A549 (cell line): ENCODE data around the gene CLDN14. TPM values are rescaled to one million over a fixed set of nuclear protein-coding genes. Genes with fewer than 3 reads are reported as not detected.
A peak's percentile ranks its signal among the peaks of the same experiment; 100 is the strongest.

Source experiments
- ATAC-seq, 2 experiments: fragments of 200-7000 bp in 1 of 2; fragments of >200 bp in 1 of 2; cut with Nextera tagmentation in 1 of 2; cut with Tn5 transposase in 1 of 2; 3 replicates each; pipeline versions ENCODE4 v1.8.0 to v1.9.1; 2018 to 2020; ENCODE audit warnings: mild to moderate bottlenecking in 1 of 2, moderate library complexity in 1 of 2
- CTCF ChIA-PET: fragments of 300-600 bp; sonication (Branson Sonifier 250); formaldehyde crosslinking; extraction: SDS; loops from one replicate; lab custom pipeline; 2021; ENCODE audit warnings: antibody characterized with exemption, inconsistent platforms; lab: Yijun Ruan, JAX
- POLR2A ChIA-PET: fragments of 350-600 bp; formaldehyde crosslinking; extraction: SDS; loops from one replicate; lab custom pipeline; 2021; ENCODE audit warnings: antibody characterized with exemption, inconsistent platforms; lab: Yijun Ruan, JAX
- DNase-seq, 2 experiments: peaks; one replicate each; pipeline versions ENCODE4 v3.0.0 to v3.0.0-alpha.2; 2011 to 2016; ENCODE audit warnings: low read depth in 1 of 2, low spot score in 1 of 2
- FAIRE-seq: peaks from 2 replicates; lab custom pipeline; 2011; peaks lifted over from hg19 to GRCh38; lab: Jason Lieb, UNC
- H3K27ac ChIP-seq, 2 experiments: fragments of >200 bp; sonication (Bioruptor Twin); formaldehyde crosslinking; 3 replicates each; pipeline ENCODE4 v1.5.1; 2016 to 2017
- H3K4me1 ChIP-seq: fragments of >200 bp; sonication (Bioruptor Twin); formaldehyde crosslinking; 3 replicates; pipeline ENCODE4 v1.6.1; 2016
- H3K4me2 ChIP-seq: fragments of >200 bp; sonication (Bioruptor Twin); formaldehyde crosslinking; 3 replicates; pipeline ENCODE4 v1.6.1; 2016
- H3K4me3 ChIP-seq: fragments of >200 bp; sonication (Bioruptor Twin); formaldehyde crosslinking; 3 replicates; pipeline ENCODE4 v1.5.1; 2016
- H3K9me3 ChIP-seq: fragments of >200 bp; sonication (Bioruptor Twin); formaldehyde crosslinking; 3 replicates; pipeline ENCODE4 v1.6.1; 2016
- CEBPB ChIP-seq, 2 experiments: fragments of >200 bp in 1 of 2; sonication (Bioruptor Twin) in 1 of 2; formaldehyde crosslinking in 1 of 2; IDR thresholded peaks; 2 replicates each; pipeline ENCODE4 v1.6.1; 2012 to 2016
- CHD2 ChIP-seq: fragments of 150-350 bp; IDR thresholded peaks from 2 replicates; pipeline ENCODE4 v1.6.1; 2014; ENCODE audit warnings: low read length; ENCODE audit not compliant: partially characterized antibody
- EP300 ChIP-seq, 2 experiments: fragments of >200 bp; sonication (Bioruptor Twin); formaldehyde crosslinking; IDR thresholded peaks; 2 replicates in 1 of 2; 3 replicates in 1 of 2; pipeline ENCODE4 v1.6.1; 2016 to 2017
- ESRRA ChIP-seq: fragments of 150-350 bp; IDR thresholded peaks from 2 replicates; pipeline ENCODE4 v1.6.1; 2014; ENCODE audit warnings: mild to moderate bottlenecking, low read length, borderline replicate concordance
- FOXS1 ChIP-seq: fragments of 250-450 bp; sonication (Bioruptor Pico); IDR thresholded peaks from 2 replicates; pipeline ENCODE4 v1.5.0; 2020; ENCODE audit warnings: mild to moderate bottlenecking, moderate library complexity
- GATA3 ChIP-seq: IDR thresholded peaks from 2 replicates; pipeline ENCODE4 v1.6.1; 2012; ENCODE audit warnings: borderline replicate concordance
- HDAC2 ChIP-seq: fragments of 200-600 bp; sonication (generic); IDR thresholded peaks from 2 replicates; pipeline ENCODE4 v1.6.1; 2016
- HEYL ChIP-seq: fragments of 250-450 bp; sonication (Bioruptor Pico); IDR thresholded peaks from 2 replicates; pipeline ENCODE4 v1.8.0; 2021; ENCODE audit warnings: mild to moderate bottlenecking, moderate library complexity
- JUNB ChIP-seq: fragments of >200 bp; sonication (Bioruptor Twin); formaldehyde crosslinking; IDR thresholded peaks from 2 replicates; pipeline ENCODE4 v1.6.1; 2016
- KDM5A ChIP-seq: fragments of 200-600 bp; sonication (generic); IDR thresholded peaks from 2 replicates; pipeline ENCODE4 v1.6.1; 2016; ENCODE audit warnings: antibody characterized with exemption, mild to moderate bottlenecking
- MAZ ChIP-seq: fragments of 150-350 bp; IDR thresholded peaks from 2 replicates; pipeline ENCODE4 v1.6.1; 2014; ENCODE audit warnings: antibody characterized with exemption, low read depth, low read length, borderline replicate concordance
- NFE2L2 ChIP-seq: fragments of 150-350 bp; conservative IDR thresholded peaks from 2 replicates; pipeline ENCODE4 v1.6.1; 2014; ENCODE audit warnings: low read length
- POLR2A ChIP-seq: IDR thresholded peaks from 2 replicates; pipeline ENCODE4 v1.6.1; 2012; ENCODE audit warnings: mild to moderate bottlenecking, low read length
- RAD21 ChIP-seq, 2 experiments: fragments of >200 bp in 1 of 2; sonication (Bioruptor Twin) in 1 of 2; formaldehyde crosslinking in 1 of 2; IDR thresholded peaks in 1 of 2; conservative IDR thresholded peaks in 1 of 2; 2 replicates in 1 of 2; 3 replicates in 1 of 2; pipeline ENCODE4 v1.6.1; 2012 to 2018; ENCODE audit warnings: inconsistent platforms in 1 of 2
- RCOR1 ChIP-seq: fragments of 150-350 bp; IDR thresholded peaks from 2 replicates; pipeline ENCODE4 v1.6.1; 2014; ENCODE audit warnings: antibody characterized with exemption, low read length, low read depth
- TFCP2L1 ChIP-seq: fragments of 250-450 bp; sonication (Bioruptor Pico); IDR thresholded peaks from 2 replicates; pipeline ENCODE4 v1.5.0; 2021; ENCODE audit warnings: mild to moderate bottlenecking
- ZC3H11A ChIP-seq: fragments of 450-650 bp; IDR thresholded peaks from 2 replicates; pipeline ENCODE4 v1.6.1; 2014; ENCODE audit warnings: antibody characterized with exemption, mild to moderate bottlenecking
- ZNF302 ChIP-seq: fragments of 250-450 bp; sonication (Bioruptor Pico); IDR thresholded peaks from 2 replicates; pipeline ENCODE4 v1.9.0; 2021; ENCODE audit warnings: inconsistent platforms, mild to moderate bottlenecking, moderate library complexity
- WGBS: methylation state at CpG from one replicate; pipeline ENCODE4 v1.1.6; 2017; ENCODE audit errors: missing lambda C conversion rate; 5-methylcytosine and 5-hydroxymethylcytosine counted together
- polyA plus RNA-seq, 4 experiments: library from polyadenylated mRNA; depleted of rRNA in 3 of 4; stranded (reverse); fragments of >200 nt; fragmentation: RNase III in 1 of 4; extraction: RNeasy Plus Mini Kit Qiagen cat#74134 plus additional on column Dnase treatment in 1 of 4; gene quantifications; 2 replicates in 3 of 4; 3 replicates in 1 of 4; pipeline ENCODE4 v1.2.3, GENCODE V29; 2011 to 2017
- TF ChIP-seq, protein P1 (sequence below): fragments of 250-450 bp; sonication (Bioruptor Pico); IDR thresholded peaks from 2 replicates; pipeline ENCODE4 v1.5.0; 2021; ENCODE audit warnings: mild to moderate bottlenecking, moderate library complexity, borderline replicate concordance
- TF ChIP-seq, protein P2 (sequence below): IDR thresholded peaks from 2 replicates; pipeline ENCODE4 v1.6.1; 2012; ENCODE audit warnings: low read depth, borderline replicate concordance
- TF ChIP-seq, protein P3 (sequence below): fragments of >200 bp; sonication (Bioruptor Twin); formaldehyde crosslinking; IDR thresholded peaks from 3 replicates; pipeline ENCODE4 v1.5.1; 2016

Gene CLDN14
- polyA plus RNA-seq, 2 of the 4 experiments (the other 2 are of a cell fraction): not detected

DNA sequence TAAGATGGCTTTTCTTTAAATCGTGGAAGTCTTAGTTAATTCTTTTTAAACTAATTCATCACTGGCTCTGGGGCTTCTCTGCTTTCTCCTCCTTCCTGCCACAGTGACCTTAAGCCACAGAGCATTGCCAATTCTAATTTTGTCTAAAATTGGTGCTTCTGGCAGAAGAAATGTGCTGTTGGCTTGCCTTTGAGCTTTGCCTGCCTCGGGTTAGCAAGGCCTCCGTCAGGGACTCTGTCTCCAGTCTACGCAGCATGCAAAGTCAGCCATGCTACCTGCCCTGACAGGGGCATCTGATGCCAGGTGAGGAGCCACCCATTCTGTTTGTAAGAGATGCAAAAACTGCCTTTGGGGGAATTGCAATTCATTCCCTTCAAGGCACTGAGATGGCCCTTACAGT is 25.2 kb downstream of the CLDN14 start (continued):
- TF ChIP-seq MAZ (no peak), RCOR1 (no peak), EP300 (IDR thresholded peaks at IDR 0.05) (no peak)

DNA sequence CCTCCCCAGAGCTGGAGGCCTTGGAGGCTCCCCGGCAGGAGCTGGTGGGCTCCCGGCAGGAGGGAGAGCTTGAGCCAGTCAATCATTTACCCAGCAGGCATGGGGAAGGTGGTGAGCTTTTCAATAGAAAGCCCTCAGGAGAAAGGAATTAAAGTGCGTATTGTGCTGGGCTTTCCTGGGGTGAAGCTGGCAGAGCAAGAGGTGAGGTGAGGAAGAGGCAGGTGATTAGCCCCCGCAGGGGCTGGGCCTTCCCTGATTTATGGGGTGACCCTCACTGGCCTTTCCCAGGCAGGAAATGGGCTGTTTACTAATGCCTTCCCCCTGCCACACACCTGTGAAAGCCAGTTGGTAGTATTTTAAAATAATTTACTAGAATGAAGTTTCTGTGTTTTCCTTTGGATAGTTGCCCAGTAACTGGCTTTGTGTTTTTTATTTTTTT is 25.8 kb downstream of the CLDN14 start:
- 18% methylated on average over 4 of the region's 4 CpGs for WGBS
- FAIRE-seq (no peak), ATAC-seq (peak in 1 of 2 experiments; percentile 40; a peak in 3 of 6 replicates), DNase-seq (no peak)
- POLR2A ChIA-PET: interaction anchor here (0.8 to 1.6 kb wide), 2 partner anchors 16 to 24 kb away, joined by 4 to 9 read pairs; no protein-coding TSS in a partner anchor
- Histone ChIP-seq H3K9me3 (no peaks in the 10 kb centered on the region), H3K4me2 (peak overlapping the region; percentile 53; the same call in 2 of the 3 replicates), H3K4me3 (no peak overlapping the region), H3K27ac (peak overlapping the region; percentile 47 to 79; a peak in 4 of 6 replicates)
- no peak for TF ChIP-seq CHD2
- no peak for TF ChIP-seq HEYL (CRISPR knock-in tag)
- TF ChIP-seq, protein P1, sequence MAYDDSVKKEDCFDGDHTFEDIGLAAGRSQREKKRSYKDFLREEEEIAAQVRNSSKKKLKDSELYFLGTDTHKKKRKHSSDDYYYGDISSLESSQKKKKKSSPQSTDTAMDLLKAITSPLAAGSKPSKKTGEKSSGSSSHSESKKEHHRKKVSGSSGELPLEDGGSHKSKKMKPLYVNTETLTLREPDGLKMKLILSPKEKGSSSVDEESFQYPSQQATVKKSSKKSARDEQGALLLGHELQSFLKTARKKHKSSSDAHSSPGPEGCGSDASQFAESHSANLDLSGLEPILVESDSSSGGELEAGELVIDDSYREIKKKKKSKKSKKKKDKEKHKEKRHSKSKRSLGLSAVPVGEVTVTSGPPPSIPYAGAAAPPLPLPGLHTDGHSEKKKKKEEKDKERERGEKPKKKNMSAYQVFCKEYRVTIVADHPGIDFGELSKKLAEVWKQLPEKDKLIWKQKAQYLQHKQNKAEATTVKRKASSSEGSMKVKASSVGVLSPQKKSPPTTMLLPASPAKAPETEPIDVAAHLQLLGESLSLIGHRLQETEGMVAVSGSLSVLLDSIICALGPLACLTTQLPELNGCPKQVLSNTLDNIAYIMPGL: no peak
- no peak for TF ChIP-seq CEBPB (IDR thresholded peaks at IDR 0.05)
- TF ChIP-seq, protein P2, sequence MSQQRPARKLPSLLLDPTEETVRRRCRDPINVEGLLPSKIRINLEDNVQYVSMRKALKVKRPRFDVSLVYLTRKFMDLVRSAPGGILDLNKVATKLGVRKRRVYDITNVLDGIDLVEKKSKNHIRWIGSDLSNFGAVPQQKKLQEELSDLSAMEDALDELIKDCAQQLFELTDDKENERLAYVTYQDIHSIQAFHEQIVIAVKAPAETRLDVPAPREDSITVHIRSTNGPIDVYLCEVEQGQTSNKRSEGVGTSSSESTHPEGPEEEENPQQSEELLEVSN: no peak
- no peak for TF ChIP-seq EP300 (IDR thresholded peaks at IDR 0.05)
- TF ChIP-seq HDAC2: no peak
- TF ChIP-seq RAD21 (conservative IDR thresholded peaks at IDR 0.05 in 1 of 2, IDR thresholded peaks at IDR 0.05 in 1 of 2): no peak
- no peak for TF ChIP-seq FOXS1 (CRISPR knock-in tag)
- TF ChIP-seq, protein P3, sequence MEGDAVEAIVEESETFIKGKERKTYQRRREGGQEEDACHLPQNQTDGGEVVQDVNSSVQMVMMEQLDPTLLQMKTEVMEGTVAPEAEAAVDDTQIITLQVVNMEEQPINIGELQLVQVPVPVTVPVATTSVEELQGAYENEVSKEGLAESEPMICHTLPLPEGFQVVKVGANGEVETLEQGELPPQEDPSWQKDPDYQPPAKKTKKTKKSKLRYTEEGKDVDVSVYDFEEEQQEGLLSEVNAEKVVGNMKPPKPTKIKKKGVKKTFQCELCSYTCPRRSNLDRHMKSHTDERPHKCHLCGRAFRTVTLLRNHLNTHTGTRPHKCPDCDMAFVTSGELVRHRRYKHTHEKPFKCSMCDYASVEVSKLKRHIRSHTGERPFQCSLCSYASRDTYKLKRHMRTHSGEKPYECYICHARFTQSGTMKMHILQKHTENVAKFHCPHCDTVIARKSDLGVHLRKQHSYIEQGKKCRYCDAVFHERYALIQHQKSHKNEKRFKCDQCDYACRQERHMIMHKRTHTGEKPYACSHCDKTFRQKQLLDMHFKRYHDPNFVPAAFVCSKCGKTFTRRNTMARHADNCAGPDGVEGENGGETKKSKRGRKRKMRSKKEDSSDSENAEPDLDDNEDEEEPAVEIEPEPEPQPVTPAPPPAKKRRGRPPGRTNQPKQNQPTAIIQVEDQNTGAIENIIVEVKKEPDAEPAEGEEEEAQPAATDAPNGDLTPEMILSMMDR: no peak
- no peak for TF ChIP-seq ZC3H11A
- no peak for TF ChIP-seq TFCP2L1 (CRISPR knock-in tag)
- no peak for TF ChIP-seq ESRRA
- no peak for TF ChIP-seq GATA3
- TF ChIP-seq NFE2L2: no peak
- TF ChIP-seq JUNB: no peak
- no peak for TF ChIP-seq RCOR1
- TF ChIP-seq MAZ: no peak
- TF ChIP-seq ZNF302: no peak
- TF ChIP-seq POLR2A: no peak
- TF ChIP-seq, all 56 proteins: peak for 0
- H3K4me1 ChIP-seq: peaks cover 18% of the 10 kb centered on the region; the same call in 2 of the 3 replicates
- CTCF ChIA-PET: interaction anchor here (0.7 to 2.0 kb wide), 5 partner anchors 9 to 34 kb away, joined by 3 to 7 read pairs (median 4); no protein-coding TSS in a partner anchor

DNA sequence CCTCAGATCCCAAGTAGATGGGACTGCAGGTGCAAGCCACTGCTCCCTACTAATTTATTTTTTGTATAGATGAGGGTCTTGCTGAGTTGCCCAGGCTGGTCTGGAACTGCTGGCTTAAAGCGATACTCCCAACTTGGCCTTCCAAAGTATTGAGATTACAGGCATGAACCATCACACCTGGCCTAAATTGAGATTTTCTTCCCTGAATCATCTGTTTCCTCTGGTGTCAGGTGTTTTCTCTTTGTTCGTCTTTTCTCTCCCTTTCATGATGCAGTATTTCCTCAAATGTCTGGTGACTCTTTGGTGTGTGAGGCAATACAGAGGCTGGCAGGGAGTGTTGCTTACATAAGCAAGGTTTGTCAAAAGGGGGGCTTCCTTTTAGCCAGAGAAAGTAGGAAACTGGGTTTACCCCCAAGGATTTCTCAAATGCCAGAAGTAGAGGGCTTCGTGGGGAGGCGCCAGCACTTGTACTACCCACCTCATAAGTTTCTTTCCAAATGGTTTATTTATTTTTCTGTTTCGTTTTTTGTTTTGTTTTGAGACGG is 27.6 kb downstream of the CLDN14 start:
- Histone ChIP-seq H3K4me1 (peaks cover 18% of the 10 kb centered on the region; the same call in 2 of the 3 replicates), H3K4me2 (no peak overlapping the region), H3K27ac (no peak overlapping the region)
- no peak for FAIRE-seq
- WGBS: 93% methylated on average over 6 of the region's 6 CpGs
- no peak for ATAC-seq
- TF ChIP-seq KDM5A: no peak
- TF ChIP-seq, all 56 proteins: peak for 0
- no peak for DNase-seq
- Histone ChIP-seq H3K9me3 (no peaks in the 10 kb centered on the region), H3K4me3 (no peak overlapping the region)
- ChIA-PET POLR2A (no interaction called here), CTCF (interaction anchor here (1.5 kb wide), 1 partner anchor 25 kb away, joined by 4 read pairs; no protein-coding TSS in a partner anchor)
